ENCODE results near the gene SPRY4. TPM values are rescaled to one million over a fixed set of nuclear protein-coding genes. Genes with fewer than 3 reads are reported as not detected.

SPRY4 gene
- total RNA-seq, 1 experiment from 2014 or later = 140 TPM

DNA sequence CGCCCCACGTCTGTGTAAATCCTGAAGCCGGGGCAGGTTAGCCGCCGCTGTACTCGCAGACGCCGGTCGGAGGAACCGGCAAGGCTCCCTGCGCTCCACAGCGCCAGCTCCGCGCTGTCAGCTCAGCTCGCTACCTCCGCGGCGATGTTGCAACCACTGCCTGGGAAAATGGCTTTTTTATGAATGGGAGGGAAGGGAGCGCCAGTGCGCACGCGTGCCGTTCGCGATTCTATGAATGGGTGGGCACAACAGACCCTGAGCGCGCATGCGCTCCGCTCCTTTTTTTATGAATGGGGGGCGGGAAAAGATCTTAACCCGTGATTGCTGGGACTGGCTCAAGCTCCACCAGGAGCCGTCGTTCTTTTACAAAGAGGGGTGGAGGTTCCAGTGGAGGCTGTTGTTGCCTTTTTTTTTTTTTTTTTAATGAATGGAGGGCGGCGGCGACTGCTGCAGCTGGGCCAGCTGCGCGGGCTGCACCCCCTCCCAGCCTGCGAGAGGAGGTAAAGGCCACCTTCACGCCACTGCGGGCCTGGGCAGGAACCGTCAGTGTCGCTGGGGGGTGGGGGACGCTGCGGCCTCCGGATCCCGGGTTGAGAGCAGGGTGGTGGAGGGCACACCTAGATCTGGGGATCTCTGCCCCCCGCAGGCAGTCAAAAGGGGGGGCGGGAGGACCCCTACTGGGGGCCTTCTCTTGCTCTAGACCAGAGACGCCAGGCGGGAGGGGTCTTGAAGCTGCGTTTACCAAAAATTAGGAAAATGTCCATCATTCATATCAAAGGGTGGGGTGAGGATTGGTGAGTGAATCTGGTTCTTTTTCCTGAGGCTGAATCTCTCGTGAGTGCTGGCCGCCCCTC, at the start of gene SPRY4 (continued):
- TF ChIP-seq, protein P1, sequence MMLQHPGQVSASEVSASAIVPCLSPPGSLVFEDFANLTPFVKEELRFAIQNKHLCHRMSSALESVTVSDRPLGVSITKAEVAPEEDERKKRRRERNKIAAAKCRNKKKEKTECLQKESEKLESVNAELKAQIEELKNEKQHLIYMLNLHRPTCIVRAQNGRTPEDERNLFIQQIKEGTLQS (CRISPR knock-in tag; conservative IDR thresholded peaks at IDR 0.05) = 0 out of 2 replicates have a peak, but pooled peaks have one; percentile 10
- TF ChIP-seq FOXJ3 (CRISPR knock-in tag; IDR thresholded peaks at IDR 0.05; ENCODE audit: borderline replicate concordance) (no peak), ATF1 (CRISPR knock-in tag; IDR thresholded peaks at IDR 0.05) (no peak), FOXP1 (CRISPR knock-in tag; IDR thresholded peaks at IDR 0.05; ENCODE audit: borderline replicate concordance) (peak; percentile 65; the same call in 1 of the 2 replicates), FOXK1 (CRISPR knock-in tag; IDR thresholded peaks at IDR 0.05) (peak; percentile 55; the same call in 1 of the 2 replicates), CBFB (CRISPR knock-in tag; IDR thresholded peaks at IDR 0.05; ENCODE audit: low read depth) (no peak), HMGA2 (CRISPR knock-in tag; IDR thresholded peaks at IDR 0.05) (no peak), IRF2 (CRISPR knock-in tag; IDR thresholded peaks at IDR 0.05; ENCODE audit: borderline replicate concordance, low read depth) (no peak), ZNF138 (CRISPR knock-in tag; conservative IDR thresholded peaks at IDR 0.05) (no peak), TP53 (CRISPR knock-in tag; IDR thresholded peaks at IDR 0.05) (no peak), GABPB1 (CRISPR knock-in tag; IDR thresholded peaks at IDR 0.05) (peak; percentile 85), RORB (CRISPR knock-in tag; IDR thresholded peaks at IDR 0.05) (no peak), CREM (CRISPR knock-in tag; IDR thresholded peaks at IDR 0.05) (no peak), ZNF423 (CRISPR knock-in tag; IDR thresholded peaks at IDR 0.05) (peak; percentile 84), TEAD4 (CRISPR knock-in tag; IDR thresholded peaks at IDR 0.05) (no peak), RELA (CRISPR knock-in tag; IDR thresholded peaks at IDR 0.05; ENCODE audit: borderline replicate concordance) (no peak), ZNF396 (CRISPR knock-in tag; IDR thresholded peaks at IDR 0.05; ENCODE audit: borderline replicate concordance) (no peak), MXD4 (CRISPR knock-in tag; IDR thresholded peaks at IDR 0.05; ENCODE audit: borderline replicate concordance) (no peak)
- TF ChIP-seq, protein P2, sequence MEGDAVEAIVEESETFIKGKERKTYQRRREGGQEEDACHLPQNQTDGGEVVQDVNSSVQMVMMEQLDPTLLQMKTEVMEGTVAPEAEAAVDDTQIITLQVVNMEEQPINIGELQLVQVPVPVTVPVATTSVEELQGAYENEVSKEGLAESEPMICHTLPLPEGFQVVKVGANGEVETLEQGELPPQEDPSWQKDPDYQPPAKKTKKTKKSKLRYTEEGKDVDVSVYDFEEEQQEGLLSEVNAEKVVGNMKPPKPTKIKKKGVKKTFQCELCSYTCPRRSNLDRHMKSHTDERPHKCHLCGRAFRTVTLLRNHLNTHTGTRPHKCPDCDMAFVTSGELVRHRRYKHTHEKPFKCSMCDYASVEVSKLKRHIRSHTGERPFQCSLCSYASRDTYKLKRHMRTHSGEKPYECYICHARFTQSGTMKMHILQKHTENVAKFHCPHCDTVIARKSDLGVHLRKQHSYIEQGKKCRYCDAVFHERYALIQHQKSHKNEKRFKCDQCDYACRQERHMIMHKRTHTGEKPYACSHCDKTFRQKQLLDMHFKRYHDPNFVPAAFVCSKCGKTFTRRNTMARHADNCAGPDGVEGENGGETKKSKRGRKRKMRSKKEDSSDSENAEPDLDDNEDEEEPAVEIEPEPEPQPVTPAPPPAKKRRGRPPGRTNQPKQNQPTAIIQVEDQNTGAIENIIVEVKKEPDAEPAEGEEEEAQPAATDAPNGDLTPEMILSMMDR (IDR thresholded peaks at IDR 0.05) = no peak
- TF ChIP-seq, protein P3, sequence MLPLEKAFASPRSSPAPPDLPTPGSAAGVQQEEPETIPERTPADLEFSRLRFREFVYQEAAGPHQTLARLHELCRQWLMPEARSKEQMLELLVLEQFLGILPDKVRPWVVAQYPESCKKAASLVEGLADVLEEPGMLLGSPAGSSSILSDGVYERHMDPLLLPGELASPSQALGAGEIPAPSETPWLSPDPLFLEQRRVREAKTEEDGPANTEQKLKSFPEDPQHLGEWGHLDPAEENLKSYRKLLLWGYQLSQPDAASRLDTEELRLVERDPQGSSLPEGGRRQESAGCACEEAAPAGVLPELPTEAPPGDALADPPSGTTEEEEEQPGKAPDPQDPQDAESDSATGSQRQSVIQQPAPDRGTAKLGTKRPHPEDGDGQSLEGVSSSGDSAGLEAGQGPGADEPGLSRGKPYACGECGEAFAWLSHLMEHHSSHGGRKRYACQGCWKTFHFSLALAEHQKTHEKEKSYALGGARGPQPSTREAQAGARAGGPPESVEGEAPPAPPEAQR (CRISPR knock-in tag; IDR thresholded peaks at IDR 0.05) = no peak
- TF ChIP-seq, protein P4, sequence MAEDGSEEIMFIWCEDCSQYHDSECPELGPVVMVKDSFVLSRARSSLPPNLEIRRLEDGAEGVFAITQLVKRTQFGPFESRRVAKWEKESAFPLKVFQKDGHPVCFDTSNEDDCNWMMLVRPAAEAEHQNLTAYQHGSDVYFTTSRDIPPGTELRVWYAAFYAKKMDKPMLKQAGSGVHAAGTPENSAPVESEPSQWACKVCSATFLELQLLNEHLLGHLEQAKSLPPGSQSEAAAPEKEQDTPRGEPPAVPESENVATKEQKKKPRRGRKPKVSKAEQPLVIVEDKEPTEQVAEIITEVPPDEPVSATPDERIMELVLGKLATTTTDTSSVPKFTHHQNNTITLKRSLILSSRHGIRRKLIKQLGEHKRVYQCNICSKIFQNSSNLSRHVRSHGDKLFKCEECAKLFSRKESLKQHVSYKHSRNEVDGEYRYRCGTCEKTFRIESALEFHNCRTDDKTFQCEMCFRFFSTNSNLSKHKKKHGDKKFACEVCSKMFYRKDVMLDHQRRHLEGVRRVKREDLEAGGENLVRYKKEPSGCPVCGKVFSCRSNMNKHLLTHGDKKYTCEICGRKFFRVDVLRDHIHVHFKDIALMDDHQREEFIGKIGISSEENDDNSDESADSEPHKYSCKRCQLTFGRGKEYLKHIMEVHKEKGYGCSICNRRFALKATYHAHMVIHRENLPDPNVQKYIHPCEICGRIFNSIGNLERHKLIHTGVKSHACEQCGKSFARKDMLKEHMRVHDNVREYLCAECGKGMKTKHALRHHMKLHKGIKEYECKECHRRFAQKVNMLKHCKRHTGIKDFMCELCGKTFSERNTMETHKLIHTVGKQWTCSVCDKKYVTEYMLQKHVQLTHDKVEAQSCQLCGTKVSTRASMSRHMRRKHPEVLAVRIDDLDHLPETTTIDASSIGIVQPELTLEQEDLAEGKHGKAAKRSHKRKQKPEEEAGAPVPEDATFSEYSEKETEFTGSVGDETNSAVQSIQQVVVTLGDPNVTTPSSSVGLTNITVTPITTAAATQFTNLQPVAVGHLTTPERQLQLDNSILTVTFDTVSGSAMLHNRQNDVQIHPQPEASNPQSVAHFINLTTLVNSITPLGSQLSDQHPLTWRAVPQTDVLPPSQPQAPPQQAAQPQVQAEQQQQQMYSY (CRISPR knock-in tag; IDR thresholded peaks at IDR 0.05) = no peak
- TF ChIP-seq, protein P5, sequence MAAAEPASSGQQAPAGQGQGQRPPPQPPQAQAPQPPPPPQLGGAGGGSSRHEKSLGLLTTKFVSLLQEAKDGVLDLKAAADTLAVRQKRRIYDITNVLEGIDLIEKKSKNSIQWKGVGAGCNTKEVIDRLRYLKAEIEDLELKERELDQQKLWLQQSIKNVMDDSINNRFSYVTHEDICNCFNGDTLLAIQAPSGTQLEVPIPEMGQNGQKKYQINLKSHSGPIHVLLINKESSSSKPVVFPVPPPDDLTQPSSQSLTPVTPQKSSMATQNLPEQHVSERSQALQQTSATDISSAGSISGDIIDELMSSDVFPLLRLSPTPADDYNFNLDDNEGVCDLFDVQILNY (CRISPR knock-in tag; IDR thresholded peaks at IDR 0.05) = peak; percentile 59; the same call in 1 of the 2 replicates
- TF ChIP-seq, protein P6, sequence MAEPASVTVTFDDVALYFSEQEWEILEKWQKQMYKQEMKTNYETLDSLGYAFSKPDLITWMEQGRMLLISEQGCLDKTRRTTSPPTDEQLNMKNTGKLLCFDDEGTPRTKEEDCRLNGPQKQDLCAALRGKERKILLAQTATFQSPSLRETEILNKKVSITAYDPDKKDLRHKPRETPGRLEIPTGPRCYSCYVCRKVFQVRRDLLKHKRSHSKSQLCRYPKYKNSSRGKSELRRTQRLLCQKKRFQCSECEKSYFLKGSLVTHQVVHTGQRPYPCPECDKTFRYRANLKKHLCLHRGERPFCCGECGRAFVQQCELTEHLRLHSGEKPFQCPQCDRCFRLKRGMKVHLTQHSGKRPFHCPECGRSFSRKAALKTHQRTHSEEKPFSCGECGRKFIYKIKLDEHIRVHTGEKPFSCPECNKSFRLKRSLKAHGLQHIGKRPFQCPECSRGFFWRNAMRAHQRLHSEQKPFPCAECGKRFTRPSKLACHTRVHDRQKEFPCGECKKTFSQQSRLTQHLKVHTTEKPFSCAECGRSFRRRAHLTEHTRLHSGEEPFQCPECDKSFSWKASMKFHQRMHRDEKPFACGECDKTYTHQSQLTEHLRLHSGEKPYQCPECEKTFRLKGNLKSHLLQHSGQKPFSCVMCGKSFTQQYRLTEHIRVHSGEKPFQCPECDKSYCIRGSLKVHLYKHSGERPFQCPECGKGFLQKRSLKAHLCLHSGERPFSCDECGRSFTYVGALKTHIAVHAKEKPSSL (CRISPR knock-in tag; conservative IDR thresholded peaks at IDR 0.05) = no peak
- TF ChIP-seq, protein P7, sequence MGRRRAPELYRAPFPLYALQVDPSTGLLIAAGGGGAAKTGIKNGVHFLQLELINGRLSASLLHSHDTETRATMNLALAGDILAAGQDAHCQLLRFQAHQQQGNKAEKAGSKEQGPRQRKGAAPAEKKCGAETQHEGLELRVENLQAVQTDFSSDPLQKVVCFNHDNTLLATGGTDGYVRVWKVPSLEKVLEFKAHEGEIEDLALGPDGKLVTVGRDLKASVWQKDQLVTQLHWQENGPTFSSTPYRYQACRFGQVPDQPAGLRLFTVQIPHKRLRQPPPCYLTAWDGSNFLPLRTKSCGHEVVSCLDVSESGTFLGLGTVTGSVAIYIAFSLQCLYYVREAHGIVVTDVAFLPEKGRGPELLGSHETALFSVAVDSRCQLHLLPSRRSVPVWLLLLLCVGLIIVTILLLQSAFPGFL (CRISPR knock-in tag; IDR thresholded peaks at IDR 0.05; ENCODE audit: borderline replicate concordance) = no peak
- TF ChIP-seq, protein P8, sequence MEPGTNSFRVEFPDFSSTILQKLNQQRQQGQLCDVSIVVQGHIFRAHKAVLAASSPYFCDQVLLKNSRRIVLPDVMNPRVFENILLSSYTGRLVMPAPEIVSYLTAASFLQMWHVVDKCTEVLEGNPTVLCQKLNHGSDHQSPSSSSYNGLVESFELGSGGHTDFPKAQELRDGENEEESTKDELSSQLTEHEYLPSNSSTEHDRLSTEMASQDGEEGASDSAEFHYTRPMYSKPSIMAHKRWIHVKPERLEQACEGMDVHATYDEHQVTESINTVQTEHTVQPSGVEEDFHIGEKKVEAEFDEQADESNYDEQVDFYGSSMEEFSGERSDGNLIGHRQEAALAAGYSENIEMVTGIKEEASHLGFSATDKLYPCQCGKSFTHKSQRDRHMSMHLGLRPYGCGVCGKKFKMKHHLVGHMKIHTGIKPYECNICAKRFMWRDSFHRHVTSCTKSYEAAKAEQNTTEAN (CRISPR knock-in tag; IDR thresholded peaks at IDR 0.05) = no peak
- TF ChIP-seq, protein P9, sequence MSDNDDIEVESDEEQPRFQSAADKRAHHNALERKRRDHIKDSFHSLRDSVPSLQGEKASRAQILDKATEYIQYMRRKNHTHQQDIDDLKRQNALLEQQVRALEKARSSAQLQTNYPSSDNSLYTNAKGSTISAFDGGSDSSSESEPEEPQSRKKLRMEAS (CRISPR knock-in tag; IDR thresholded peaks at IDR 0.05) = no peak; the same call in 1 of the 2 replicates

Data from WTC11 (cell line).